ENCODE data around the gene GLB1L3. TPM values are rescaled to one million over a fixed set of nuclear protein-coding genes. Genes with fewer than 3 reads are reported as not detected.
"Not testable (repeated sequence)": the region's sequence is repeated elsewhere in the genome, so short reads cannot be mapped to it uniquely, and the experiment has no call there.

GLB1L3 gene
- polyA plus RNA-seq, 6 donors from 2014 or later = not detected

GRCh38 chr11:134270250-134270714, 5.9 kb upstream of the GLB1L3 start:
- Mint-ChIP-seq H3K9me3 (peaks cover 0 to 3% (median 0%) of the 10 kb centered on the region in 7 donors), H3K27ac (no peak overlapping the region), H3K36me3 (no peaks in the 10 kb centered on the region), H3K27me3 (peaks cover 54 to 66% (median 59%) of the 10 kb centered on the region in 3 donors), H3K4me1 (peaks cover 4 to 9% (median 6%) of the 10 kb centered on the region in 3 donors), H3K4me3 (no peak overlapping the region)
- ATAC-seq (ENCODE audit: low read depth in 2 of 2) = no peak
- DNase-seq = no peak

GRCh38 chr11:134271978-134272377, 4.2 kb upstream of the GLB1L3 start:
- Mint-ChIP-seq H3K36me3 (no peaks in the 10 kb centered on the region), H3K4me3 (no peak overlapping the region), H3K27ac (no peak overlapping the region), H3K27me3 (peaks cover 65 to 76% (median 70%) of the 10 kb centered on the region in 3 donors), H3K4me1 (peaks cover 13 to 20% (median 16%) of the 10 kb centered on the region in 3 donors), H3K9me3 (no peaks in the 10 kb centered on the region)
- DNase-seq = no peak
- ATAC-seq (ENCODE audit: low read depth in 2 of 2) = no peak

- Mint-ChIP-seq H3K4me3 (no peak overlapping the region), H3K4me1 (peaks cover 18 to 26% (median 22%) of the 10 kb centered on the region in 3 donors)
These were observed 3.5 kb upstream of the GLB1L3 start for GRCh38 chr11:134272381-134273316.

GRCh38 chr11:134273317-134273712, 2.9 kb upstream of the GLB1L3 start:
- Mint-ChIP-seq H3K9me3 (peaks cover 0 to 5% (median 2%) of the 10 kb centered on the region in 7 donors), H3K27ac (no peak overlapping the region), H3K36me3 (peaks cover 0 to under 1% of the 10 kb centered on the region in 2 donors), H3K27me3 (peaks cover 72 to 76% (median 75%) of the 10 kb centered on the region in 3 donors), H3K4me3 (no peak overlapping the region), H3K4me1 (peaks cover 18 to 26% (median 23%) of the 10 kb centered on the region in 3 donors)
- no peak for DNase-seq
- ATAC-seq (ENCODE audit: low read depth in 2 of 2) = no peak

More at GRCh38 chr11:134272381-134273316, 3.5 kb upstream of the GLB1L3 start:
- no peaks in the 10 kb centered on the region for H3K36me3 Mint-ChIP-seq
- ATAC-seq (ENCODE audit: low read depth in 2 of 2) (no peak), DNase-seq (no peak)
- H3K27me3 Mint-ChIP-seq = peaks cover 72 to 77% (median 77%) of the 10 kb centered on the region in 3 donors
- peaks cover 0 to 3% (median 0%) of the 10 kb centered on the region in 7 donors for H3K9me3 Mint-ChIP-seq
- no peak overlapping the region for H3K27ac Mint-ChIP-seq

GRCh38 chr11:134275188-134275533, 1.0 kb upstream of the GLB1L3 start:
- H3K4me3 Mint-ChIP-seq = peak overlapping the region in 7 of 8 donors; percentile 71 to 90 (median 85)
- peaks cover 0 to 7% of the 10 kb centered on the region in 2 donors for H3K36me3 Mint-ChIP-seq
- H3K27me3 Mint-ChIP-seq = peaks cover 77 to 85% (median 81%) of the 10 kb centered on the region in 3 donors
- H3K27ac Mint-ChIP-seq = no peak overlapping the region
- DNase-seq (no peak), ATAC-seq (ENCODE audit: low read depth in 2 of 2) (no peak)
- H3K4me1 Mint-ChIP-seq = peaks cover 18 to 26% (median 23%) of the 10 kb centered on the region in 3 donors
- H3K9me3 Mint-ChIP-seq = peaks cover 0 to 15% (median 10%) of the 10 kb centered on the region in 7 donors

GRCh38 chr11:134276396-134277182, 410 bp downstream of the GLB1L3 start:
- Mint-ChIP-seq H3K27ac (no peak overlapping the region), H3K27me3 (peaks cover 69 to 82% (median 80%) of the 10 kb centered on the region in 3 donors), H3K4me3 (peak overlapping the region; percentile 79 to 90 (median 88)), H3K4me1 (peaks cover 18 to 26% (median 23%) of the 10 kb centered on the region in 3 donors), H3K9me3 (peaks cover 0 to 15% (median 10%) of the 10 kb centered on the region in 7 donors), H3K36me3 (peaks cover 0 to 7% of the 10 kb centered on the region in 2 donors)
- DNase-seq (no peak), ATAC-seq (ENCODE audit: low read depth in 2 of 2) (peak in 1 of 2 donors; percentile 20)

GRCh38 chr11:134277183-134278001, 1.2 kb downstream of the GLB1L3 start:
- Mint-ChIP-seq H3K4me3 (peak overlapping the region; percentile 80 to 90 (median 83)), H3K27ac (peak overlapping the region in 1 of 6 donors; percentile 12), H3K4me1 (peaks cover 18 to 26% (median 23%) of the 10 kb centered on the region in 3 donors), H3K9me3 (peaks cover 0 to 15% (median 10%) of the 10 kb centered on the region in 7 donors), H3K36me3 (peaks cover 0 to 7% of the 10 kb centered on the region in 2 donors), H3K27me3 (peaks cover 64 to 81% (median 74%) of the 10 kb centered on the region in 3 donors)
- ATAC-seq (ENCODE audit: low read depth in 2 of 2) (no peak), DNase-seq (no peak)

GRCh38 chr11:134278356-134278755, 2.2 kb downstream of the GLB1L3 start:
- no peak for ATAC-seq (ENCODE audit: low read depth in 2 of 2)
- Mint-ChIP-seq H3K36me3 (peaks cover 0 to 7% of the 10 kb centered on the region in 2 donors), H3K4me1 (peaks cover 15 to 20% (median 19%) of the 10 kb centered on the region in 3 donors), H3K27me3 (peaks cover 54 to 76% (median 67%) of the 10 kb centered on the region in 3 donors), H3K9me3 (peaks cover 0 to 15% (median 10%) of the 10 kb centered on the region in 7 donors), H3K4me3 (peak overlapping the region in 1 of 8 donors; percentile 30), H3K27ac (no peak overlapping the region)
- no peak for DNase-seq

- peaks cover 40 to 76% (median 56%) of the 10 kb centered on the region in 3 donors for H3K27me3 Mint-ChIP-seq
- H3K4me3 Mint-ChIP-seq; DNase-seq; H3K27ac Mint-ChIP-seq; ATAC-seq (ENCODE audit: low read depth in 2 of 2); H3K4me1 Mint-ChIP-seq; H3K36me3 Mint-ChIP-seq: not testable (repeated sequence)
- peaks cover 0 to 15% (median 10%) of the 10 kb centered on the region in 7 donors for H3K9me3 Mint-ChIP-seq
These were observed 5.5 kb downstream of the GLB1L3 start for GRCh38 chr11:134281635-134282034.

GRCh38 chr11:134282121-134283045, 6.2 kb downstream of the GLB1L3 start:
- Mint-ChIP-seq H3K4me3 (no peak overlapping the region), H3K4me1 (peaks cover 2 to 3% (median 2%) of the 10 kb centered on the region in 3 donors), H3K9me3 (peaks cover 0 to 15% (median 10%) of the 10 kb centered on the region in 7 donors), H3K27me3 (peaks cover 36 to 71% (median 50%) of the 10 kb centered on the region in 3 donors), H3K27ac (no peak overlapping the region), H3K36me3 (peaks cover 0 to 7% of the 10 kb centered on the region in 2 donors)
- DNase-seq (no peak), ATAC-seq (ENCODE audit: low read depth in 2 of 2) (no peak)

GRCh38 chr11:134283461-134284230, 7.5 kb downstream of the GLB1L3 start:
- DNase-seq = no peak

More at GRCh38 chr11:134283461-134284230, 7.5 kb downstream of the GLB1L3 start:
- Mint-ChIP-seq H3K27ac (peak overlapping the region in 1 of 6 donors; percentile 58), H3K36me3 (peaks cover 0 to 3% of the 10 kb centered on the region in 2 donors), H3K27me3 (peaks cover 27 to 70% (median 48%) of the 10 kb centered on the region in 3 donors), H3K4me3 (no peak overlapping the region), H3K4me1 (no peaks in the 10 kb centered on the region), H3K9me3 (peaks cover 0 to 10% (median 4%) of the 10 kb centered on the region in 7 donors)
- no peak for ATAC-seq (ENCODE audit: low read depth in 2 of 2)

Data from naive B cell (primary cell).